ENCODE measurements around the gene KCTD19. TPM values are rescaled to one million over a fixed set of nuclear protein-coding genes. Genes with fewer than 3 reads are reported as not detected.

Gene KCTD19
- total and polyA plus RNA-seq, 7 donors: 0.03 TPM; not detected in 6

DNA sequence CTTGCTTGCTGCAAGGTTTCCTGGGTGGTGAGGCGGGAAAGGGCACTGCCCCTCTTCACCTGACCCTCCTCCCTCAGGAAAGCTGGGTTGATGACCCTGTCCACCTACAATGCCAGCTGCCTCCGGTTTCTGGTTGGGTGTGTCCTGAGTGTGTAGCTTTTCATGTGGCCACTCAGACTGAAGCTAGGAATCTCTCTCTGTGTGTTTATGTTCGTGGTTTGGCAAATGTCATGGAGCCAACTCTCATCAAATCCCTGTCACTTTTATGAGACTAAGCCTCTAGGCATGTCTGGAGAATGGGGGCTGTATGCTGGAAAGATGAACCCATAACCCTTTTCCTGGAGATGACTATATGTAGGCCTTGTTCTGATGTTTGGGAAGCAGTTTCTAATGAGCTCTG, 30.1 kb downstream of the KCTD19 start:
- 67 to 84% (median 73%) methylated on average over 3 of the region's 3 CpGs for WGBS, 3 donors
- no peak overlapping the region for H3K4me3 ChIP-seq
- H3K27me3 ChIP-seq (ENCODE audit: insufficient read depth in 3 of 3, low read length in 2 of 3): no peaks in the 10 kb centered on the region
- intact Hi-C loops (cut with DNase I): no loop called here
- H3K36me3 ChIP-seq (ENCODE audit: insufficient read depth in 1 of 2, low read depth in 1 of 2): no peaks in the 10 kb centered on the region
- H3K9me3 ChIP-seq: no peaks in the 10 kb centered on the region
- ATAC-seq (no peak), DNase-seq (no peak)
- no peak overlapping the region for H3K27ac ChIP-seq
- TF ChIP-seq, protein P1, sequence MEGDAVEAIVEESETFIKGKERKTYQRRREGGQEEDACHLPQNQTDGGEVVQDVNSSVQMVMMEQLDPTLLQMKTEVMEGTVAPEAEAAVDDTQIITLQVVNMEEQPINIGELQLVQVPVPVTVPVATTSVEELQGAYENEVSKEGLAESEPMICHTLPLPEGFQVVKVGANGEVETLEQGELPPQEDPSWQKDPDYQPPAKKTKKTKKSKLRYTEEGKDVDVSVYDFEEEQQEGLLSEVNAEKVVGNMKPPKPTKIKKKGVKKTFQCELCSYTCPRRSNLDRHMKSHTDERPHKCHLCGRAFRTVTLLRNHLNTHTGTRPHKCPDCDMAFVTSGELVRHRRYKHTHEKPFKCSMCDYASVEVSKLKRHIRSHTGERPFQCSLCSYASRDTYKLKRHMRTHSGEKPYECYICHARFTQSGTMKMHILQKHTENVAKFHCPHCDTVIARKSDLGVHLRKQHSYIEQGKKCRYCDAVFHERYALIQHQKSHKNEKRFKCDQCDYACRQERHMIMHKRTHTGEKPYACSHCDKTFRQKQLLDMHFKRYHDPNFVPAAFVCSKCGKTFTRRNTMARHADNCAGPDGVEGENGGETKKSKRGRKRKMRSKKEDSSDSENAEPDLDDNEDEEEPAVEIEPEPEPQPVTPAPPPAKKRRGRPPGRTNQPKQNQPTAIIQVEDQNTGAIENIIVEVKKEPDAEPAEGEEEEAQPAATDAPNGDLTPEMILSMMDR (IDR thresholded peaks at IDR 0.05): no peak
- H3K4me1 ChIP-seq: no peaks in the 10 kb centered on the region

DNA sequence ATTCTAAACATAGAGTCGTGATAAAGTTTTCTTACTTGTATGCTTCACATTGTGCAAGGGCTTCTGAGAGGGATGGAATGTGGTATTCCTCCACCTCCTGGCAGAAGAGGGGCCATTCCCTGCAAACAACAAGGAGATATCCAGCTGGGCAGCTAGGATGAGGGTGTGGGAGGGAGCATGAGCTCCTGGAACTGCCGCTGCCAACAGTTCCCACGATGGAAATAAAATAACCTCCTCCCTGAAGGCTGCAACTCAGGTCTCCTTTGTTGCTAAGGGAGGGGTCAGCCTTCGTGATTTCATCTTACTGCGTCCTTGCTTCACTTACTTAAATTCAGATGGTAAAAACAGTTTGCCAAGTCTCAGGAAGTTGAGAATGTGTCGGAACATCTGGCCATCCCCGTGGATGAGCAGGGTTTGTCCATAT, 31.6 kb downstream of the KCTD19 start:
- H3K27me3 ChIP-seq (ENCODE audit: insufficient read depth in 3 of 3, low read length in 2 of 3): no peaks in the 10 kb centered on the region
- no peaks in the 10 kb centered on the region for H3K36me3 ChIP-seq (ENCODE audit: insufficient read depth in 1 of 2, low read depth in 1 of 2)
- DNase-seq (no peak), ATAC-seq (no peak)
- no peaks in the 10 kb centered on the region for H3K9me3 ChIP-seq
- no peaks in the 10 kb centered on the region for H3K4me1 ChIP-seq
- H3K4me3 ChIP-seq: no peak overlapping the region
- intact Hi-C loops (cut with DNase I): no loop called here
- WGBS, 3 donors: 40 to 53% (median 45%) methylated on average over 7 of the region's 7 CpGs
- no peak overlapping the region for H3K27ac ChIP-seq
- TF ChIP-seq, protein P1 (IDR thresholded peaks at IDR 0.05): no peak

DNA sequence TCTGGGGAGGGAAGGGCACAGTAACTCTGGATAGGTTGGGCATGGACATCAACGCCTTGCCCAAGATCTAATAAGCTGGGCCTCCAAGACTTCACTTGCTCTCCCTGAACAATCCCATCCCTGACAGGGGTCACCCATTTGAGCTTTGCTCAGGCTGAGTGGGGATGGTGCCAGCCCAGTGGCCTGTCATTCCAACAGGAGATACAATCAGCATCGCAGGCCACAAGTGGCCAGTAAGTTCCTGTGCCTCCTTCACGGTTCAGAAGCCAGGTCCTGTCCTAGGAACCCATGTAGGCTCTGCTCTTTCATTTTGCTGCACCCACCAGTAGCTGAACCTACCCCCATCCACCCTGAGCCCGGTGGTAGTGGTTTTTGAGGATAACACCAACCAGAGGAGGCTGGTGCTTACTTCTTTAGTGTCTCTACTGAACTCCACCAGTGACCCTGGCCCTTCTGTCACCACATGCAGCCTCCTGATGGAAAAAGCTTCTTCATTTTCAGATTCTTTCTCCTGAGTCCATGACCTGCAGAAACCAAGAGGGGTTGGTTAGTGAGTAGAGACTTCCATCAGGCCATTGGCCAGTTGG, 32.3 kb downstream of the KCTD19 start:
- TF ChIP-seq, protein P1 (IDR thresholded peaks at IDR 0.05): no peak
- Histone ChIP-seq H3K27me3 (ENCODE audit: insufficient read depth in 3 of 3, low read length in 2 of 3) (no peaks in the 10 kb centered on the region), H3K4me3 (no peak overlapping the region), H3K36me3 (ENCODE audit: insufficient read depth in 1 of 2, low read depth in 1 of 2) (no peaks in the 10 kb centered on the region), H3K27ac (no peak overlapping the region), H3K4me1 (no peaks in the 10 kb centered on the region), H3K9me3 (no peaks in the 10 kb centered on the region)
- DNase-seq (no peak), ATAC-seq (no peak)
- 84 to 90% (median 87%) methylated on average over 4 of the region's 4 CpGs for WGBS, 3 donors
- intact Hi-C loops (cut with DNase I): no loop called here

DNA sequence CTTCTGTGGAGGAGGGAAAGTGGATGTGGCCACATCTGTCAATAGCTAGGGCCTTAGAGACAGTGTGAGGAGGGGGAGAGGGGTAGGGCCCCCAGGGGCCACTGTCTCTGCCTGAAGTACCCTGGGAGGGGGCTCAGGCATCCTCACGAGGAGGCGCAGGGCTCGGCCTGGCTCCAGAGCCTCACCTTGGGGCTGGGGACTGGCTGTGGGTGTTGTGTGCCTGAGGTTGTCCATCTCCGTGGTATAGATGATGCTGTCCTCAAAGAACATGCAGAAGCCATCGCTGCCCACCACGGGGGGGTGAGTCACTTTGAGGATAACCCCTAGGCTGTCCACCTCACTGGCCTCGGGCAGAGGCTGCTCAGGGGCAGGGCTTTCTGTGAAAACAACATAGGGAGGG, 35.1 kb downstream of the KCTD19 start:
- Histone ChIP-seq H3K4me3 (no peak overlapping the region), H3K9me3 (no peaks in the 10 kb centered on the region), H3K36me3 (ENCODE audit: insufficient read depth in 1 of 2, low read depth in 1 of 2) (no peaks in the 10 kb centered on the region), H3K27me3 (ENCODE audit: insufficient read depth in 3 of 3, low read length in 2 of 3) (no peaks in the 10 kb centered on the region), H3K27ac (no peak overlapping the region), H3K4me1 (no peaks in the 10 kb centered on the region)
- no peak for DNase-seq
- 80 to 88% (median 87%) methylated on average over 7 of the region's 7 CpGs for WGBS, 3 donors
- no peak for ATAC-seq
- TF ChIP-seq, protein P1 (IDR thresholded peaks at IDR 0.05): no peak
- intact Hi-C loops (cut with DNase I): no loop called here

DNA sequence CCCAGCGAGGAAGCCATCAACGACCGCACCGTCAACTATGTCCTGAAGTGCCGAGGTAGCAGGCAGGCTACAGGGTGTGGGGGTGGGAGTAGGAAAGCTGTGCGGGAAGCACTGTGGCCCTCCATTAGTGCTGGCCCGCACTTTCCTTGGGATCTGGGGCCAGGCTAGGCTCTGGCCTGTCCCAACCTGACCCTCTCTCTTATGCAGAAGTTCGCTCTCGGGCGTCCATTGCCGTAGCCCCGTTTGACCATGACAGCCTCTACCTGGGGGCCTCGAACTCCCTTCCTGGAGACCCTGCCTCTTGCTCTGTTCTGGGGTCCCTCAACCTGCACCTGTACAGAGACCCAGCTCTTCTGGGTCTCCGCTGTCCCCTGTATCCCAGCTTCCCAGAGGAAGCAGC, 38.6 kb downstream of the KCTD19 start:
- Histone ChIP-seq H3K9me3 (no peaks in the 10 kb centered on the region), H3K4me1 (no peaks in the 10 kb centered on the region), H3K4me3 (no peak overlapping the region), H3K27ac (no peak overlapping the region), H3K27me3 (ENCODE audit: insufficient read depth in 3 of 3, low read length in 2 of 3) (no peaks in the 10 kb centered on the region), H3K36me3 (ENCODE audit: insufficient read depth in 1 of 2, low read depth in 1 of 2) (no peaks in the 10 kb centered on the region)
- ATAC-seq: no peak
- intact Hi-C loops (cut with DNase I): no loop called here
- WGBS, 3 donors: 94 to 95% (median 94%) methylated on average over 14 of the region's 14 CpGs
- peak in 1 of 2 donors; percentile 15 for DNase-seq
- TF ChIP-seq, protein P1 (IDR thresholded peaks at IDR 0.05): no peak

All from psoas muscle (tissue), 8 donors.